CD4-positive, alpha-beta memory T cell (primary cell): ENCODE data around the gene IKBIP. TPM values are rescaled to one million over a fixed set of nuclear protein-coding genes. Genes with fewer than 3 reads are reported as not detected.

ENCODE experiments used
- CTCF ChIA-PET: fragments of 350-600 bp; sonication (Branson Sonifier 250); formaldehyde crosslinking; loops from one replicate; lab custom pipeline; 2021; ENCODE audit warnings: inconsistent platforms; ENCODE audit not compliant: partially characterized antibody; lab: Charles Lee
- POLR2A ChIA-PET: fragments of 350-600 bp; sonication (Branson Sonifier 250); formaldehyde crosslinking; loops from one replicate; lab custom pipeline; 2021; ENCODE audit not compliant: partially characterized antibody; lab: Charles Lee
- DNase-seq, 5 donors: peaks; one replicate each; pipeline versions ENCODE4 v3.0.0 to v3.0.0-alpha.2; 2020 to 2022; ENCODE audit warnings: mixed read lengths in 1 of 5
- H3K27ac ChIP-seq: one replicate; pipeline ENCODE4 v1.7.0; 2013; ENCODE audit warnings: low read depth, low read length
- H3K27me3 ChIP-seq: 2 replicates; pipeline ENCODE4 v1.7.0; 2013; ENCODE audit warnings: mild to moderate bottlenecking, low read length, moderate library complexity; ENCODE audit not compliant: insufficient read depth
- H3K36me3 ChIP-seq: 2 replicates; pipeline ENCODE4 v1.7.0; 2013; ENCODE audit warnings: mild to moderate bottlenecking, low read length, moderate library complexity; ENCODE audit not compliant: insufficient read depth
- H3K4me1 ChIP-seq: 2 replicates; pipeline ENCODE4 v1.7.0; 2013; ENCODE audit warnings: mild to moderate bottlenecking, low read length, moderate library complexity; ENCODE audit not compliant: insufficient read depth
- H3K4me3 ChIP-seq, 2 donors: one replicate each; pipeline ENCODE4 v1.7.0; 2013; ENCODE audit warnings: low read length in 2 of 2, mild to moderate bottlenecking in 1 of 2
- H3K9me3 ChIP-seq, 2 donors: one replicate each; pipeline ENCODE4 v1.7.0; 2013; ENCODE audit warnings: low read length in 2 of 2, control low read depth in 1 of 2; ENCODE audit not compliant: control insufficient read depth in 1 of 2
- H3K27ac Mint-ChIP-seq, 7 donors: one replicate each; pipeline ENCODE4 v1.8.0; 2020 to 2021; ENCODE audit warnings: mixed read lengths in 7 of 7, mild to moderate bottlenecking in 6 of 7, inconsistent platforms in 3 of 7, moderate library complexity in 3 of 7
- H3K27me3 Mint-ChIP-seq, 2 donors: one replicate each; pipeline ENCODE4 v1.8.0; 2020 to 2021; ENCODE audit warnings: mixed read lengths in 2 of 2
- H3K36me3 Mint-ChIP-seq, 2 donors: one replicate each; pipeline ENCODE4 v1.8.0; 2020 to 2021; ENCODE audit warnings: mixed read lengths in 2 of 2, inconsistent platforms in 1 of 2, mild to moderate bottlenecking in 1 of 2
- H3K4me1 Mint-ChIP-seq, 4 donors: one replicate each; pipeline ENCODE4 v1.8.0; 2020 to 2021; ENCODE audit warnings: mixed read lengths in 4 of 4, mild to moderate bottlenecking in 1 of 4
- H3K4me3 Mint-ChIP-seq, 8 donors: one replicate each; pipeline ENCODE4 v1.8.0; 2020 to 2021; ENCODE audit warnings: mixed read lengths in 8 of 8, mild to moderate bottlenecking in 7 of 8, moderate library complexity in 6 of 8, inconsistent platforms in 3 of 8
- H3K9me3 Mint-ChIP-seq, 8 donors: one replicate each; pipeline ENCODE4 v1.8.0; 2020 to 2021; ENCODE audit warnings: mixed read lengths in 8 of 8, mild to moderate bottlenecking in 5 of 8, inconsistent platforms in 3 of 8, moderate library complexity in 1 of 8
- intact Hi-C: fragments of 100-400 bp; cut with micrococcal nuclease; formaldehyde crosslinking; loops from one replicate; pipeline ENCODE4 v1.15.1; 2023
- polyA plus RNA-seq, 2 donors: library from polyadenylated mRNA; unstranded; fragments of 300-500 nt; fragmentation: Illumina TruSeq; gene quantifications; one replicate each; pipeline ENCODE4 v1.2.3, GENCODE V29; 2021
- total RNA-seq, 2 experiments: library from RNA; stranded (reverse); gene quantifications; one replicate each; pipeline ENCODE4 v1.2.3, GENCODE V29; 2021

Gene IKBIP
- total and polyA plus RNA-seq, 4 experiments from 2014 or later: 6.5 to 8.2 (median 7.6) TPM

- H3K4me1 ChIP-seq: peaks cover 7% of the 10 kb centered on the region
- peaks cover 3 to 12% (median 7%) of the 10 kb centered on the region in 4 donors for H3K4me1 Mint-ChIP-seq
- POLR2A ChIA-PET: interaction anchor here (3.4 kb wide), 1 partner anchor 46 kb away, joined by 15 read pairs; the partner anchor contains the start of gene SLC25A3
- no peak overlapping the region for H3K4me3 Mint-ChIP-seq
- H3K36me3 ChIP-seq: no peaks in the 10 kb centered on the region
- H3K9me3 ChIP-seq: no peaks in the 10 kb centered on the region
- CTCF ChIA-PET: interaction anchor here (1.5 kb wide), 2 partner anchors 8 to 15 kb away, joined by 4 read pairs; no protein-coding TSS in a partner anchor
- intact Hi-C loops: no loop called here
- no peaks in the 10 kb centered on the region for H3K27me3 ChIP-seq
- peaks cover 0 to 4% of the 10 kb centered on the region in 2 donors for H3K36me3 Mint-ChIP-seq
- H3K27ac ChIP-seq: no peak overlapping the region
- DNase-seq: no peak
- peaks cover 0 to 2% (median 0%) of the 10 kb centered on the region in 8 donors for H3K9me3 Mint-ChIP-seq
- no peak overlapping the region for H3K4me3 ChIP-seq
- H3K27me3 Mint-ChIP-seq: no peaks in the 10 kb centered on the region
- H3K27ac Mint-ChIP-seq: no peak overlapping the region
Measured at GRCh38 chr12:98639491-98639890, 5.1 kb downstream of the IKBIP start.

GRCh38 chr12:98638009-98638408 lies 6.6 kb downstream of the IKBIP start:
- H3K4me3 Mint-ChIP-seq: no peak overlapping the region

GRCh38 chr12:98637068-98637467 lies 7.5 kb downstream of the IKBIP start:
- Histone ChIP-seq H3K27me3 (no peaks in the 10 kb centered on the region), H3K4me1 (no peaks in the 10 kb centered on the region), H3K27ac (no peak overlapping the region), H3K4me3 (no peak overlapping the region), H3K9me3 (no peaks in the 10 kb centered on the region), H3K36me3 (peaks cover 3% of the 10 kb centered on the region)
- Mint-ChIP-seq H3K4me3 (no peak overlapping the region), H3K9me3 (no peaks in the 10 kb centered on the region), H3K4me1 (peaks cover 0 to 2% (median under 1%) of the 10 kb centered on the region in 4 donors), H3K36me3 (peaks cover 4 to 5% of the 10 kb centered on the region in 2 donors), H3K27ac (no peak overlapping the region), H3K27me3 (no peaks in the 10 kb centered on the region)
- DNase-seq: no peak
- intact Hi-C loops: no loop called here
- ChIA-PET POLR2A (no interaction called here), CTCF (interaction anchor here (1.6 to 1.9 kb wide), 2 partner anchors 15 to 70 kb away, joined by 5 to 9 read pairs; no protein-coding TSS in a partner anchor)

More at GRCh38 chr12:98638009-98638408, 6.6 kb downstream of the IKBIP start:
- no peak overlapping the region for H3K27ac Mint-ChIP-seq
- peaks cover 0 to 2% (median 0%) of the 10 kb centered on the region in 8 donors for H3K9me3 Mint-ChIP-seq
- no peaks in the 10 kb centered on the region for H3K9me3 ChIP-seq
- CTCF ChIA-PET: interaction anchor here (1.0 to 1.9 kb wide), 2 partner anchors 16 to 71 kb away, joined by 3 to 9 read pairs; no protein-coding TSS in a partner anchor
- H3K36me3 Mint-ChIP-seq: peaks cover 1 to 2% of the 10 kb centered on the region in 2 donors
- POLR2A ChIA-PET: interaction anchor here (0.5 to 0.7 kb wide), 2 partner anchors 8 to 126 kb away, joined by 3 to 4 read pairs; no protein-coding TSS in a partner anchor
- peaks cover 1% of the 10 kb centered on the region for H3K4me1 ChIP-seq
- DNase-seq: no peak
- no peak overlapping the region for H3K27ac ChIP-seq
- intact Hi-C loops: no loop called here
- no peaks in the 10 kb centered on the region for H3K27me3 Mint-ChIP-seq
- peaks cover 3% of the 10 kb centered on the region for H3K36me3 ChIP-seq
- H3K4me3 ChIP-seq: no peak overlapping the region
- no peaks in the 10 kb centered on the region for H3K27me3 ChIP-seq
- peaks cover 0 to 3% (median 2%) of the 10 kb centered on the region in 4 donors for H3K4me1 Mint-ChIP-seq

GRCh38 chr12:98635657-98636323 lies 8.8 kb downstream of the IKBIP start:
- H3K27ac Mint-ChIP-seq: no peak overlapping the region
- no peak overlapping the region for H3K4me3 ChIP-seq
- no peaks in the 10 kb centered on the region for H3K27me3 Mint-ChIP-seq
- H3K9me3 Mint-ChIP-seq: no peaks in the 10 kb centered on the region
- no peaks in the 10 kb centered on the region for H3K27me3 ChIP-seq
- ChIA-PET POLR2A (interaction anchor here (0.8 kb wide), 1 partner anchor 8 kb away, joined by 3 read pairs; no protein-coding TSS in a partner anchor), CTCF (interaction anchor here (1.6 kb wide), 1 partner anchor 16 kb away, joined by 5 read pairs; no protein-coding TSS in a partner anchor)
- peaks cover 0 to 1% (median 0%) of the 10 kb centered on the region in 4 donors for H3K4me1 Mint-ChIP-seq
- H3K27ac ChIP-seq: no peak overlapping the region
- H3K36me3 ChIP-seq: peaks cover 3% of the 10 kb centered on the region
- no peak overlapping the region for H3K4me3 Mint-ChIP-seq
- no peak for DNase-seq
- peaks cover 4 to 5% of the 10 kb centered on the region in 2 donors for H3K36me3 Mint-ChIP-seq
- H3K4me1 ChIP-seq: no peaks in the 10 kb centered on the region
- no peaks in the 10 kb centered on the region for H3K9me3 ChIP-seq
- intact Hi-C loops: no loop called here

GRCh38 chr12:98618952-98619351 lies 25.6 kb downstream of the IKBIP start:
- no peaks in the 10 kb centered on the region for H3K36me3 Mint-ChIP-seq
- no peaks in the 10 kb centered on the region for H3K9me3 Mint-ChIP-seq
- no peak overlapping the region for H3K4me3 ChIP-seq
- peaks cover 0 to 6% (median 0%) of the 10 kb centered on the region in 4 donors for H3K4me1 Mint-ChIP-seq
- H3K36me3 ChIP-seq: no peaks in the 10 kb centered on the region
- H3K27me3 Mint-ChIP-seq: no peaks in the 10 kb centered on the region
- ChIA-PET CTCF (interaction anchor here (0.9 to 1.2 kb wide), 4 partner anchors 9 to 52 kb away, joined by 3 to 4 read pairs (median 3); no protein-coding TSS in a partner anchor), POLR2A (interaction anchor here (0.9 kb wide), 1 partner anchor 13 kb away, joined by 3 read pairs; no protein-coding TSS in a partner anchor)
- no peak overlapping the region for H3K27ac Mint-ChIP-seq
- no peaks in the 10 kb centered on the region for H3K9me3 ChIP-seq
- no peaks in the 10 kb centered on the region for H3K27me3 ChIP-seq
- no peaks in the 10 kb centered on the region for H3K4me1 ChIP-seq
- no peak overlapping the region for H3K27ac ChIP-seq
- intact Hi-C loops: no loop called here
- H3K4me3 Mint-ChIP-seq: no peak overlapping the region
- DNase-seq: no peak

- H3K4me3 ChIP-seq: no peak overlapping the region
- Mint-ChIP-seq H3K9me3 (no peaks in the 10 kb centered on the region), H3K4me1 (peaks cover 0 to 3% (median 1%) of the 10 kb centered on the region in 4 donors), H3K36me3 (no peaks in the 10 kb centered on the region), H3K4me3 (no peak overlapping the region), H3K27me3 (no peaks in the 10 kb centered on the region), H3K27ac (peak overlapping the region in 4 of 7 donors; percentile 6 to 48 (median 37))
- POLR2A ChIA-PET: interaction anchor here (2.3 kb wide), 1 partner anchor 19 kb away, joined by 6 read pairs; the partner anchor contains the start of gene SLC25A3
- no peak overlapping the region for H3K27ac ChIP-seq
- intact Hi-C loops: no loop called here
- no peaks in the 10 kb centered on the region for H3K36me3 ChIP-seq
- CTCF ChIA-PET: interaction anchor here (0.8 kb wide), 1 partner anchor 10 kb away, joined by 3 read pairs; no protein-coding TSS in a partner anchor
- H3K4me1 ChIP-seq: no peaks in the 10 kb centered on the region
- no peak for DNase-seq
- H3K9me3 ChIP-seq: no peaks in the 10 kb centered on the region
- H3K27me3 ChIP-seq: no peaks in the 10 kb centered on the region
Measured at GRCh38 chr12:98612696-98613334, 31.8 kb downstream of the IKBIP start.
